NB4 (cell line): ENCODE measurements around the gene TMEM164.

Experiments used
- MAX ChIP-seq: IDR thresholded peaks from 2 replicates; pipeline ENCODE4 v1.6.1; 2011; ENCODE audit warnings: low read depth, low read length
- TF ChIP-seq, protein P1 (sequence below): IDR thresholded peaks from one replicate; pipeline ENCODE4 v1.5.1; 2012; ENCODE audit warnings: low read depth, low read length

GRCh38 chrX:110050901-110051300, 48.0 kb downstream of the TMEM164 start:
- TF ChIP-seq, protein P1, sequence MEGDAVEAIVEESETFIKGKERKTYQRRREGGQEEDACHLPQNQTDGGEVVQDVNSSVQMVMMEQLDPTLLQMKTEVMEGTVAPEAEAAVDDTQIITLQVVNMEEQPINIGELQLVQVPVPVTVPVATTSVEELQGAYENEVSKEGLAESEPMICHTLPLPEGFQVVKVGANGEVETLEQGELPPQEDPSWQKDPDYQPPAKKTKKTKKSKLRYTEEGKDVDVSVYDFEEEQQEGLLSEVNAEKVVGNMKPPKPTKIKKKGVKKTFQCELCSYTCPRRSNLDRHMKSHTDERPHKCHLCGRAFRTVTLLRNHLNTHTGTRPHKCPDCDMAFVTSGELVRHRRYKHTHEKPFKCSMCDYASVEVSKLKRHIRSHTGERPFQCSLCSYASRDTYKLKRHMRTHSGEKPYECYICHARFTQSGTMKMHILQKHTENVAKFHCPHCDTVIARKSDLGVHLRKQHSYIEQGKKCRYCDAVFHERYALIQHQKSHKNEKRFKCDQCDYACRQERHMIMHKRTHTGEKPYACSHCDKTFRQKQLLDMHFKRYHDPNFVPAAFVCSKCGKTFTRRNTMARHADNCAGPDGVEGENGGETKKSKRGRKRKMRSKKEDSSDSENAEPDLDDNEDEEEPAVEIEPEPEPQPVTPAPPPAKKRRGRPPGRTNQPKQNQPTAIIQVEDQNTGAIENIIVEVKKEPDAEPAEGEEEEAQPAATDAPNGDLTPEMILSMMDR = no peak
- no peak for TF ChIP-seq MAX
